Adrenal gland (tissue), 5 donors: Measurements from ENCODE around the gene PIEZO2.

Experiments used
- CTCF ChIP-seq, 6 experiments: fragments of 450-650 bp in 4 of 6; fragments of 200-600 bp in 2 of 6; sonication (generic) in 1 of 6; IDR thresholded peaks; 1 replicate in 5 of 6; 2 replicates in 1 of 6; pipeline versions ENCODE4 v1.5.1 to v1.8.0; 2016 to 2021; ENCODE audit warnings: antibody characterized with exemption in 6 of 6, mild to moderate bottlenecking in 2 of 6, moderate library complexity in 1 of 6
- POLR2A ChIP-seq, 2 donors: fragments of 450-650 bp; IDR thresholded peaks; one replicate each; pipeline ENCODE4 v1.6.1; 2017; ENCODE audit warnings: antibody characterized with exemption in 2 of 2, mild to moderate bottlenecking in 2 of 2, moderate library complexity in 1 of 2
- donor health status: DM: no; HTN: no; CAD: no.

- TF ChIP-seq CTCF (IDR thresholded peaks at IDR 0.05) (no peak), POLR2A (IDR thresholded peaks at IDR 0.05) (no peak)
Measured at GRCh38 chr18:11027862-11028261, 121.5 kb downstream of the PIEZO2 start.
